Activated naive CD4-positive, alpha-beta T cell treated with anti-CD3 and anti-CD28 coated beads, Interleukin-2, amount 50 U/mL, for 16 hours (primary cell): ENCODE results near the gene P2RX3.
"Not testable (repeated sequence)": the region's sequence is repeated elsewhere in the genome, so short reads cannot be mapped to it uniquely, and the experiment has no call there.

Experiments
- DNase-seq: peaks from one replicate; pipeline ENCODE4 v3.0.0-alpha.2; 2020

The P2RX3 gene

DNA sequence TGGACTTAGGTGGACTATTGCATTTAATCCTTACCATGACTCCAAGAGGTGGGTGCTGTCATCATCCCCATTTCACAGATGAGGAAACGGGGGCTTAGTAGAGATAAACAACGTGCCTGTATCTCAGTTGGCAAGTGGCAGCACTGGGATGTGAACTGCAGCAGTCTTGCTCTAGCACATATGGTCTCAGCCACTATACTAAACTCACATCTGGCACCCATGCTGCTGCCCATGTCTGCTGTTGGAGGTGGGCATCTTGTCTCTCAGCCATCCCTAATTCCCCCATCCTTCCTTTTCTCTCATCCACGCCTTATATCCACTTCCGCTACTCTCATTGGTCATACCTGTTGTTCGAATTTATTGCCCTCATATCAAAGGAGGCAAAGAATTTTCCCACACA lies 39.0 kb downstream of the P2RX3 start:
- DNase-seq: no peak

DNA sequence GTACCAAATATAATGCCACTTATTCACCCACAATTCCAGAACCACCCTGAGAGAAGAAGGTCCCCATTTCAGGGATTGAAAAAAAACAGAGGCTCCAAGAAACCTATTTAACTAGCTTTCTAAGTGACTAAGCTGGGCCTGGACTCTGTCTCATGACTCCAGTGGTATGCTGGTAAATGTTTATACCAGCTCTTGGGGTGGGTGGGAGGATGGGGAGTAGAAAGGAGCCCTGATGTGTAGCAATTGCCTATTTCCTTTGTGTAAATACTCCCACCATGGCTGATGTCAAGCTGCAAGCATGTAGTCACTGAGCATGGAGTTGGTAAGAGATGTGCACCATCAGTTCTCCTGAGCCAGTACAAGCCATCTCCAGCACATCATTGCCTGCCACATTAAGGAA lies 40.0 kb downstream of the P2RX3 start:
- DNase-seq: no peak

DNA sequence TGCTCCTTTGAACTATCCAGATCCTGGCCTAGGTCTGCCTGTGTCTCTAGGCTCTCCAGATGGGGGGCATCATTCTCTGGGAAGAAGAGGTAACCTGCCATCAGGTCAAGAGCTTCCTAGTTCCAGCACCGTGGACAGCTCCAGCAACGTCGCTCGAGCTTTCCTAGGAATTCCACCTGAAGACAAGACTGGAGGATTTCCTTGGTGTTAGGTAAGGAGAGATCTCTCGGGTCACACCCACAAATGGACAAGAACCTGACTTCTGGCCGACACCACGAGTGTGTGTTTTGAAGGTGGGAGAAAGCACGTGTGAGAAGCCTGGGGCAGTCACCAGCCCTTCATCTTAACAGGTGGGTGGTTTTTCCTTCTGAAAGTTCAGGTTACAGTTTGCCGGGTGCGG lies 41.6 kb downstream of the P2RX3 start:
- DNase-seq: no peak

DNA sequence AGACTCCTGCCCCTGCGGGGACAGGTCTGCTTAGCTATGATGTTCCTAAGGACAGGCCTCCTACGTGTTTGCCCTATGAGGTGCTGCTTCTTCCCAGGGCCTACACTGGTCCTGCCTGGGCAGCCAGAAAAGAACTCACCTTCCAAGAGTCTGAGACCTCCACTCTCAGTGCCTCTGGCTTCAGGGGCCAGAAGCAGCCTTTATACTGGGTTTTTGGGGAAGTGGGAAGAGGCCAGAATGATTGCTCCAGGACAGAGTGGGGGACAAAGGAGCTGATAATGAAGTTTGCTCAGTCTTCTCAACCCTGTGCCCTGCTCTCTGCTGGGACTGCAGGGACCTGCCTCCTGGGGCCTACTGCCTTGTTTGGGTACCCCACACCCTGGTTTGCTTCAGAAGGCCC lies 42.8 kb downstream of the P2RX3 start, which contains the start of gene PRG3:
TSS of gene PRG3 (minus strand) at position 176 of the 400 bp plus-strand sequence. CDS start 442 bp downstream, outside the sequence.
- no peak for DNase-seq

DNA sequence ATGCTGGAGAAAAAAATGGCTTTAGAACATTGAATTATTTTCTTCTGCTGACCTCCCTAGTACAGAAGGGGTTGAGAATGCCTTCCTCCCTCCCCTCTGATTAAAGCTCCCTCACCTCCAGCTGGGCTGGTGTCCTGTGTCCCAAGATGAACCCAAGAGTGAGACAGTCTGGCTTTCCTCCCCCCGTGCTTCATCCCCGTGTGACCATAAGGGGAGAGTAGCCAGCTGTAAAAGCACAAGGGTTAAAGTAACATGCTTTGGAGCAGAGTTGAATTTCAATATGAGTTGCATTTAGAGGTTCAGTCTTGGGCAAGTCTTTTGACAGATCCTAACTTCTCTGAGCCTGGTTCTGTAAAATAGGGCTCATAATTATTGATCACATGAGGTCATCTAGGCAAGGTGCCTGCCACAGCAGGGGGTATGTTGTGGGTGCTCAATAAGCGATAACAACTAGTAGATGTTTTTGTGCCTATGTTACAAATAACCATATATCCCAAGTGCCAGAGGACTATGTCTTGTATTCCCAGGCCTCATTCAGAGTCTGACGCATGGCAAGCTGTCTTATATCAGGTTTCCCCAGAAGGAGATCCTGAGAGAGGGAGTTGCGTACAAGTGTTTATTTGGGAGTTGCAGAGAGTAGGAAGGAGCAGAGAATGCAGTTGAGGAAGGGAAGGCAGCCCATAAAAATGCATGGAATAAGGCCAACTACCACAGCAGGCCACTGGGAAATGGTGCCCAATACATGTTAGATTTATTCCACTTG lies 48.2 kb downstream of the P2RX3 start:
- DNase-seq: no peak

DNA sequence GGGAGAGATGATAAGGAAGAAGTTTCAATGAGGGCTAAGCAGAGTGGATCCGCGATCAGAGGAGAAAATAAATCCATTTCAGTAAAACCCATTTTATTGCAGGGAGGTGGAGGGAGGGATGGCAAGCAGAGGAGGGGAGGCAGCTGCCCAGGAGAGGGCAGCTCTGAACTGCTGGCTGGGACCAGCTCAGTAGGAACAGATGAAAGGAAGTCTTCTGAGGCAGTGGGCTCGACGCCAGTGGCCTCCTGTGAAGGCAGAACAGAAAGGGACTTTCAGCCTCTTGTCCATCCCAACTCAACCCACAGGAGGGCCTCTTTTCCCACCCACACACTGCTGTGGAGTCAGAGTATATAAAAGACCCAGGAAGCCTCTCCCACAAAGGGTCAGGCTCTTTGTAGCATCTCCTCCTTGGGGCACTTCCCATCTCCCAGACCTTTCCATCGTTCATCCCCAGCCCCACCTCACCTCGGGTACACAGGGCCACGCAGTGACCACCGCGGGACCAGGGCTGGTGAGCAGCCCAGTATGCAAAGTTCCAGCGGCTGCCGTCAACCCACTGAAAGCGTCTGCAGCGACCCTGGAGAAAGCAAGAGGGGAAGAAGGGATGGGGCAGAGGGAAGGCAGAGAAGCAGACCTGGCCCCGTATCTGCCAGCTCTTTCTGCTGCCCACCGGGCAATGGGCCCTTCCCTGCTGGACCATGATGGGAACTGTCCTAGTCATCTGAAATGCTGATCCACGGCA lies 49.3 kb downstream of the P2RX3 start:
- no peak for DNase-seq

DNA sequence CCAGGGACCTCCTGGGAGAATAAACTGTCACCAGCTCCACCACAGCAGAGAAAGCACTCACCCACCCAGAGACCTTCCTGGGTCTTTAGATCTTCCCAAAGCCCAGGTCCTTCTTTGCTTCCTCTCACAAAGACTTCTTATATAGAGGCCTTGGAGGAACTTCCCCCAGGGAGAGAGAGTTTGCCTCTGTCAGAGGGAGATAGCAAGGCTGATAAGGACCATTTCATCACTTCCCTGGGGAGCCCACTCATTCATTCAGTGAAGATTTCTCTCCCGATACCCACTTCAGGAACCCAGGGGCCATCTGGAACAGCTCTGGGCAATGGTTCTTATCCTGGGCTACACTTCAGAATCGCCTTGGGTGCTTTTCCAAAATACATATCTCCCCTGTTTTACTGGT lies 52.4 kb downstream of the P2RX3 start, which contains the start of gene PRG2:
TSS of gene PRG2 (minus strand) at position 116 of the 400 bp plus-strand sequence. CDS start 706 bp downstream, outside the sequence.
- DNase-seq: no peak

DNA sequence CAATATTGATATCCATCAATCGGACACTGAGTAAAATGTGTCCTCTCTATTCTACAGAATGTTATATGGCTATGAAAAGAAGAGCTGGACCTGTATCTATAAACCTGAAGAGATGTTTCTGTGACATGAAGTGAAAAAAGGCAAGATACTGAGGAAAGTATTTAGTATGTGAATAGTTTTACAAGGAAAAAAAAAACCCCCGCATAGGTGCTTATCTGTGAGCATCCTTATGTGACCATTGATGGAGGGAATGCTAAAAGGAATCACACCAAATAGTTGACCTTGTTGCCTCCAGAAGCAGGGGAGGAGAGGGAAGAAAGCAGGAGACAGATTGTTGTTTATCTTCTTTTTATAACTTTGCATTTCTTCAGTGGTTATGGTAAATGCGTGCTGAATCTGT lies 53.0 kb downstream of the P2RX3 start:
- no peak for DNase-seq

DNA sequence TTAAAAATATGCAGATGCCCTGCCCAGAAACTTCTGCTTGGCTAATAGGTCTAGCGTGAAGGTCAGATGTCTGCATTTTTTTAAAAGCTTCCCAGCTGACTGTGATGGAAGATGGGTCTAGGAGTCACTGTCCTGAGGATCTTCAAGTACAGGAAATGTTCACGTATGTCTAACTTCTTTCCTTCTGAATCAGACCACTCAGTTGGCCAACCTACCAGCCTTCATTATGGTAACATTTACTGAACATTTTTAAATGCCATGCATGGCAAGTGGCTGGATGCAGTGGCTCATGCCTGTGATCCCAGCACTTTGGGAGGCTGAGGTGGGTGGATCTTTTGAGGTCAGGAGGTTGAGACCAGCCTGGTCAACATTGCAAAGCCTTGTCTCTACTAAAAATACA lies 53.4 kb downstream of the P2RX3 start:
- DNase-seq: no peak

DNA sequence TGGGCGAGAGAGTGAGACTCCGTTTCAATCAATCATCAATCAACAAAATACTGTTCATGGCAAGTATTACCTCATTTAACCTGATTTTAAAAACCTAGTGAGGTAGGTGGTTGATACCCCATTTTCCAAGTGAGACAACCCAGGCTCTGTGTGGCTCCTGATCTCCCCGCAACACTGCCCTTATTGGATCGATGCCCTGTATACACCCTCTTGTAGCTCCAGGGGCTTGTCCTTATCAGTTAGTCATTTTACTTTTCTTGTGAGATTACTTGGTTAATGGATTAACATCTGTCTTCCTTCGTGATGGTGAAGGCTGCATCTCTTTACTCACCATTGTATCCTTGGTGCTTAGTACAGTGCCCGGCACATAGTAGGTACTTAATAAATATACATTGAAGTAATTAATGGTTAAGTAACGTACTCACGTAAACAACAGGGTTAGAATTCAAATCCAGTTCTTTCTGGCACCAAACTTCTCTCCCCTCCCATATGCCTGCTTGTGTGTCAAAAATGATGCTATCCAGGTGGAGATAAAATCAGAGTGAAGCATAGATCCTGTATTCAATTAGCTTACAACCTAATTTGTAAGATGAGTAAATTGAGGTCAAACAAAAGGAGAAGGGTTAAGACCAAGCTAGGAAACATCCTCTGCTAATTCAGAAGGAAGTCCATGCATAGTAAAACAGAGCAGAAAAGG lies 54.1 kb downstream of the P2RX3 start:
- DNase-seq: no peak

DNA sequence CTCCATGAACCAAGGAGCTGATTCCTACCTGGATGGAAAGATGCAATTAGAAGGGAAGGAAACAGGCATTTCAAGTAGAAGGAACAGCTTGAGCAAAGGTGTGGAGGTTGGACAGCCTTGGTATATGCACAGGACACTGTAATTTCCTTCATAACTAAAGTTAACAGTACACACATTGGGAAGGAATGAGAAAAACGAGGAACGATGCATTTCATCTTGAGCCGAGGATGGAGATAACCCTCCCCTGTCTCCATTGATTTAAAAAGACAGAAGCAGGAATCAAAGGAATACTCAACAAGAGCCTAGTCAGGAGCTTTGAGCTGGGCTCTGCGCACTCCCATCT lies 54.6 kb downstream of the P2RX3 start:
- DNase-seq: no peak

DNA sequence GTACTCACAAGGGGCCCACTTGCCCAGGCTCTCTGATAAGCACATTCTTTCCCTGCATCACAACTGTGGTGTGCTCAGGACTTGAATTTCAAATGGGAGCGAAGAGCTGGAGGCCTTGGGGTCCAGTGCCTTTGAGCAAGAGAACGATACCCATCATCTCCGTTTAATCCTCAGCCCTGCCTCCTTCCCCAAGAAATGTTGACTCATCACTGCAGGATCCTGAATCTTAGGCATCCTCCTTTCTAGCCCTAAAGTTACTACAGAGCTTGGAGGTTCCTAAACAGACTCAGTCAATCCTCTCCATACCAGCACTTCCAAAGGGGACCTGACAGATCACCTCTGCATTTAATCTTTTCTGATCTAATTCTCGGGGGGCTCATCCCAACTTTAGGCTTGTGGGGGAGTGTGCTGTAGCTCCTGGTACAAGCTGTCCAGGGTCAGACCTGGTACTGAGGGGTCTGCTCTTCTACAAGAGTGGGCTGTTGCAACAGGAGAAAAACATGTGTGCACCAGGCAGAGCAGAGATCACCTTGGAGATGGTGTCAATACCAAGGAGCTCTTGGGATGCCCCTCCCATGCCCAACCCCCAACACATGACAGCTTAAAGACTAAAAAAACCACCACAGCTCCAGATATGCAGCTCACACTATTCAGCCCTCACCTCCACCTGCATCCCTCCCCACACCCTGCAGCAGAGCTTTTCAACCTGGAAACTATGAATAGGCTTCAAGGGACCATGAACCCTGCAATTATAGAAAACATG lies 56.2 kb downstream of the P2RX3 start:
- no peak for DNase-seq

DNA sequence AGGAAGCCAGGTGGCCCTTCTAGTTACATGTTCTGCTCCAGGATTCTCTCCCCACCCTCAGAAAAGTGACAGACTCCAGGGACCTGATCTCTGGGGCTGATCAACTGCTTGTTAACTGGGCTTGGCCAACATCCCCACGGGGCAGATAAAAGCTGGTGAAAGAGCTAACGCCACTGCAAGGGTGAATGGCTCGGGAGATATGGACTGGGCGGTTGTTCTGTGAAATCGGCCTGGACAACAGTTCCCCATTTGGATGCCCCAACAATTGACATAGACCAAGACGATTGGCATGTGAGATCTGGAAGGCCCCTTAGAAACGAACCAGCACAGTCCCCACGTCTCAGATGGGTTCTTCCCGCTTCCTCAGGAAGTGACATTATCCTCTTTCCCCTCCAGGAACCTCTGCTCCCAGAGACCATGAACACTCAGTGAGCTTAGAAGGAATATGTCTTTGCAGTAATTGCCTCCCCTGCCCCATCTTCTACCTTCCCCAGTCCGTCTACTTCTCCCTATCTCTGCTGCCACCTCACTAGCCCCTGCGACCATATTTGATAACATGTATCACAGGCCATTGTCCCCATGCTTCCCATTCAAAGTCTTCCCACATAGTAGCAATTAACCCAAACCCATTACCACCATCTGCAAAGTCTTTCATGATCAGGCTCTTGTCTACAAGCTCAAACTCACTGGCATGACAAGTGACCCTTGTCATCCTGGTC lies 57.9 kb downstream of the P2RX3 start:
- DNase-seq: no peak

DNA sequence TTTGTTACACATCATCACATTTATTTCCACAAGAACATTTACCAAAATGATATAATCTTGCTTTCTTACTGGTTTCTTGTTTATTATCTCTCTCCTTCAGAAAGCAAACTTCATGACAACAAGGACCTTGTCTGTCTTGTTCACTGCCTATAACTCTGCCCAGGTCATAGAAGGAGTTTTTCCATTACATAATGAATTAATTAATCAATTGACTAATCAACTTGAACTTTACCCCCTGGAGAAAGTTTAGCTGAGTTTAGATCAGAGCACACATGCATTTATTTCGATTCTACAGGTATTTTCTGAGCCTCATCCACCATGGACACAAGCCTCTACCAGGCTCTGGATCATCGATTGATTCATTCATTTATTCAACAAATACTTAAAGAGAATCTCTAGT lies 58.6 kb downstream of the P2RX3 start:
- no peak for DNase-seq

DNA sequence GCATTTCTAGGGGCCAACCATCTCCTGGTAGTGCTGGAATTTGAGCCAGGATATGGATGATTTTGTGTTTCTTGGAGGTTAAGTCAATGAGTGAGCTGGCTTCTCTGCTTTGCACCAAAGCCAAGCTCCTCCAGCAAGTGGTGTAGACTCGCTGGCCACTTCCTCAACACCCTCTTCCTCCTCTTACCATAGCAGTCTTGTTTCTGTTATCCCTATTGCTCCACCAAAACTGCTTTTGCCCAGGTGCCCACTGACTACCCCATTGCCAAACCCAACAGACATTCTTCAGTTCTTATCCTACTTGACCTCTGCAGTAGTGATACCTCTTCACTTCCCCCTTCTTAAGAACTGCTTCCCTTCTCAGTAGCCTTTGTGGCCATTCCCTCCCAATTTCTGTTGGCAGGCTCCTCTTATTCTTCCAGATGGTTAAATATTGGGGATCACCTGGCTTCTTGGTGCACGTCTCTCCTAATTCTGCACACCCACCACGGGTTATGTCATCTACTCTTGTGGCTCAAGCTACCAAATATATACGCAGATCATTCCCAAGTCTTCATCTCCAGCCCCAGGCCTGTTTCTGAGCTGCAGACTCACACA lies 59.3 kb downstream of the P2RX3 start:
- no peak for DNase-seq

DNA sequence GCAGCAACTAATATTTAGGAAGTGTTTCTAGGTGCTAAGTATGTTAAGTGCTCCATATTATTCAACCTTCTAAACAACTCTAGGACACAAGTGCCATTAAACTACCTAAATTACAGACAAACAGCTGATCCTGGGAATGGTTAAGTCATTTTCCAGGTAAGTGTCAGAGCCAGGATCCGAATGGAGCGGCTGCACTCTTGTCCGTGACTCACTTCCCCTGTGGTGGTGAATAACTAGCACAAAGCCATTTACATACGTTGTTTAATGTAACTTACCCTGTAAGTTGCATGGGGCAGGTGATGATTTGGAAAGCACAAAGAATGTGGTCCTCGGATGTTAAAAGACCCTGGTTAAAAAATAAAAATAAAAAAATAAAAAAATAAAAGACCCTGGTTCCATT lies 61.1 kb downstream of the P2RX3 start:
- DNase-seq: no peak

DNA sequence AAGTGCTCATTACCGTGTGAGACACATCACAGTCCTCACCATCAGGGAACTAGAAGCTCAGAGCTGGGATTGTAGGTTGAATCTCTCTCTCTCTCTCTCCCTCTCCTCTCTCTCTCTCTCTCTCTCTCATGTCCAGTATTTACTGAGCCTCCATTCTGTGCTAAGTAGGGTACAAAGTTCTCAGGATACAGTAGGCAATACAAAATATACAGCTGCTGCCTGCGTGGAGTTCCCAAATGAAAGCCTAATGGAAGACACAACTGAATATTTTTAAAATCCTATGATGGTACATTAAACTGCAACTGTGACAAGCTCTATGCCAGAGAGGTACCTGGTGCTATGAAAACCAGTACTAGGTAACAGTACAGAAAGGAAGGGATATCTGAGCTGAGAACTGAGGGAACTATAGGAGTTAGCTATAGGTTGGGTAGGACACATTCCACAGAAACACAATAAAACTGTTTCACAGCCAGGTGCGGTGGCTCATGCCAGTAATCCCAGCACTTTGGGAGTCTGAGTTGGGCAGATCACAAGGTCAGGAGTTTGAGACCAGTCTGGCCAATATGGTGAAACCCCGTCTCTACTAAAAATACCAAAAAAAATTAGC lies 61.9 kb downstream of the P2RX3 start:
- no peak for DNase-seq

DNA sequence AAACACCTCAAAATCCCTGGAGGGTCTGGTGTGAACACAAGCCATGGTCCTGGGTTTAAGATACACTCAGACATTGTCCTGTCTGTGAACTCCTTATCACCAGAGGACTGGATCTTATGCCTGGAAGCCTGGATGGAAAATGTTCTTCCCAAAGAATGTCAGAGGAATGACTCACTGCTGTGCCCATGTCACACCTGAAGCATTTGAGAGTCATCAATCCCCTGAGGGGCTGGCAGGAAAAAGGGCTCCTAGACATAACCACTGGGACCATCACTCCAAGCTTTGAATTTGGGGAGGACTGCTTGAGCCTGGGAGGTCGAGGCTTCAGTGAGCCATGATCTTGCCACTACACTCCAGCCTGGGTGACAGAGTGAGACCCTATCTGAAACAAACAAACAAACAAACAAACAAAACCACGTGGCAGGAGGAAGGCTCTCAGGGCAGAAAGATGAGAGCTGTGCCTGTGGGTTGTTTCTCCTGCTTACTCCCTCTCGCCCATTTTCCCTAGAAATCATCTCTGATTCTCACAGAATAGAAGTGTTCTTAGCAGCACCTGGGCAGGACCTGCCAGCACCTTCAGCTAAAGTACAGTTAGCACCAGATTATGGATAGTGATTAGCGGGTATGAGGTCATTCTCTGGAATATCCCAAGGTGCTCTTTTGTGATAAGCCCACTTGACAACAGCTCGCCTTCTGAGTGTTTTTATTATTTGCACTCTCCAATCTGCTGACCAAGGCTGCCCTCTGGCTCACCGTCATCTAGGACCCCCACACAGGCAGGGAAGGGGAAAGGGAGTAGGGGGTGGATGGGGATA lies 64.2 kb downstream of the P2RX3 start:
- DNase-seq: no peak

DNA sequence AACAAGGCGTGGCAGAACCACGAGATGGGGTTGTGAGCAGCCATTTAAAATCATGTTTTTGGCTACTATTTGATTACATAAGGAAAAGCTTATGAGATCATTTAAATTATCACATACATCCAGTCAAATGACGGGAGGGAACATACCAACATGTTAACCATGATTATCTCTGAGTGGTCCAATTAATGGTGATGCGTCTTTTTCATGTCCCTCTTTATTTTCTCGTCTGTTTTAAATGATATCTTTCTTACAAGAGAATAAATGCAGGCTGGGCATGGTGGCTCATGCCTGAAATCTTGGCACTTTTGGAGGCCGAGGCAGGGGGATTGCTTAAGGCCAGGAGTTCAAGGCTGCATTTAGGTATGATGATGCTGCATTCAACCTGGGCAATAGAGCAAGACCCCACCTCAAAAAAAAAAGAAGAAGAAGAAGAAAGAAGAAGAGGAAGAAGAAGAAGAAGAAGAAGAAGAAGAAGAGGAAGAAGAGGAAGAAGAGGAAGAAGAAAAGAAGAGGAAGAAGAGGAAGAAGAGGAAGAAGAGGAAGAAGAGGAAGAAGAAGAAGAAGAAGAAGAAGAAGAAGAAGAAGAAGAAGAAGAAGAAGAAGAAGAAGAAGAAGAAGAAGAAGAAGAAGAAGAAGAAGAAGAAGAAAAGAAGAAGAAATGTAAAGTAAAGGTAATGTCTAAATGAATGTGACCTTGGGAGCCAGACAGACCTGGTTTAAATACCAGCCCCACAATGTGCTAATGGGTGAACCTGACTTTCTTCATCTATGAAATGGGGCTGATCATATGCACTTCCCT lies 65.0 kb downstream of the P2RX3 start:
- not testable (repeated sequence) for DNase-seq

DNA sequence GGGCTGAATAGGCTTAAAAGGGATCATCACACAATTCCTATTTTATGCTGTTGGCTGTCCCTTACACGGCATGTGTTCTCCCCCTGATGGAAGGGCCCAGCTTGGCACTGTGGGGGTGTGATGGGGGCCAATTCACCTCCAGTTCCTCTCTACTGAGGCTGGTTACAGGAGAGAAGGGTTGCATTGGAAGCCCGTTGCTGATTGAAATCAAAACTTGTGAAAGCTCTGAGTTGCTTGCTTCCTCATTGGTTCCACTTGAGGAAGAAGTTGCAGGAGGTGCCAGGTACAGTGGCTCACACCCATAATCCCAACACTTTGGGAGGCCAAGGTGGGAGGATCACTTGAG lies 65.6 kb downstream of the P2RX3 start:
- no peak for DNase-seq
